Measurements from ENCODE around the gene DEDD.

The DEDD gene

DNA sequence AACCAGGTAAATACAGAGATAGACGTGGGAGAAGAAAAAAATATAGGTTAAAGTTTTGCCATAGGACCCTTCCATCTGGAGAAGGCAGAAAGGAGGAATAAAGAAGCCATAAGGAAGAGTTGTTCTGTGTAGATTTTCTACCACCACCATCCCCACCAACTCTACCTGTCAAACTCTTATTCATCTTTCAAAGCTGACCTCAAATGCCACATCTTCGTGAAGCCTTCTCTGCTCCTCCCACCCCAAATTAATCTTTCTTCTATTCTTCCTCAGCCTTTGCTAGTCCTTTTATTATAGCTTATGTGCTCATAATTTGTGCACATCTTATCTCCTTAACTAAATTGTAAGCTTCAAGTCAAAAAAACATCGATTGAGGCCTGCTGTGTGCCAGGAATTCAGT, 41.9 kb downstream of the DEDD start:
- no peak for FAIRE-seq

DNA sequence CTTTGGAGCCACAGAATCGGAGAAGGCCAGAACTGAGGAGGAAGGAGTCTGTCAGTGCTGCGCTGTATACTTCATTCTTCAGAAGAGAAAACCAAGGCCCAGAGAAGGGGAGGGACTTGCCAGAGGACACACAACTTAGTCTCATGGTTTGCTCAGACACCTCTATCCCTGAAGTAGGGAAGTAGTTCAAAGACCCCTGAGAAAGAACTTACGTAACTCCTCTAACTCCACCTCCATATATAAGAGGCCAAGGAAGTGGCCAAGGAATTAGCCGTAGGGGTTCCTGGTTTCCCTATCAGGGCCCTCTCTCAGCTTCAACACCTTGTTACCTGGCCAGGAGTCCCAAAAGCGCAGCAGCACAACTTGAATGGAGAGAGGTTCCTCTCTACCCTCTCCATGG, 42.5 kb downstream of the DEDD start:
- FAIRE-seq = no peak

GRCh38 chr1:161089251-161089924, 43.1 kb downstream of the DEDD start, which contains the start of gene NECTIN4:
TSS of gene NECTIN4 (minus strand) at chr1:161089558. CDS start at chr1:161089296, 262 bp downstream.
- FAIRE-seq = no peak

- no peak for FAIRE-seq
Observed at GRCh38 chr1:161088587-161089110, 43.8 kb downstream of the DEDD start.

GRCh38 chr1:161086457-161086856, 46.0 kb downstream of the DEDD start:
- FAIRE-seq = no peak

- no peak for FAIRE-seq
Observed at GRCh38 chr1:161085165-161085564, 47.3 kb downstream of the DEDD start.

- no peak for FAIRE-seq
Observed at GRCh38 chr1:161084597-161084988, 47.9 kb downstream of the DEDD start.

DNA sequence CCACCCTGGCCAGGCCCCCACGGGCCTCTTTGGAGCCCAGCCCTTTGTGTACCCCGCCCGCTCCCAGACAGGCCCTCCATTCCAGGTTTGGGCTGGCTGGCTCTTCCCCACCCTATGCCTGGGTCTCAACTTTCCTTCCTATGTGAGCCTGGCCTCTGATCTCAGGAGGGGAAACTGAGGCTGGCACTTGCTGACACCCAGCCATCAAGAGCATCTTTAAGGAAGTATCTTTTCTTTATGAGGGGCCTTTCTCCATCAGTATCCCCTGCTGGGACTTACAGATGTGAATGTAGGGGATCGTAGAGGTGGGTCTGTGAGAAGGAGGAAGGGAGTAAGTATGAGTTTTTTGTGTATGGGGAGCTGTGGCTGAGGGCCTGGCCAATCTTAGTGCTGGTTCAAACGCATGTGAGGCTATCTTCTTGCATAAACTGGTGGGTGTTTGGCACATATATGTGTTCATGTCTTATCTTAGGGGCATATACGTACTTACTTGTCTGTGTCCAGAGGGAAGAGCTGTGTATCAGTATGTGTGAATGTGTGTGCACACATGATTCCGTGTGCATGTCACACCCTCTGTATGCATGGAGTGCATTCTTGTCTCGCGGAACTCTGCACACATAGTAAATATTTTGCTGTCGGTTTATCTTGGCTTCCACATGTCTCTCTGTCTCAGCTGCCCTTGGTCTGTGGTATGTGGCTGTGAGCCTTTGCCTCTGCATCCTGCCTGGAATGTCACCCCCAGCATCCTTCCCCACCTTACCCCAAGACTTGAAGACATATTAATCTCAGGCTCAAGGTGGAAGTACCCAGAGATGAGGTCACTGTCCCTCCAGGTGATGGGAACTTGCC, 48.5 kb downstream of the DEDD start:
- no peak for FAIRE-seq

- FAIRE-seq = no peak
Observed at GRCh38 chr1:161082996-161083747, 49.3 kb downstream of the DEDD start.

DNA sequence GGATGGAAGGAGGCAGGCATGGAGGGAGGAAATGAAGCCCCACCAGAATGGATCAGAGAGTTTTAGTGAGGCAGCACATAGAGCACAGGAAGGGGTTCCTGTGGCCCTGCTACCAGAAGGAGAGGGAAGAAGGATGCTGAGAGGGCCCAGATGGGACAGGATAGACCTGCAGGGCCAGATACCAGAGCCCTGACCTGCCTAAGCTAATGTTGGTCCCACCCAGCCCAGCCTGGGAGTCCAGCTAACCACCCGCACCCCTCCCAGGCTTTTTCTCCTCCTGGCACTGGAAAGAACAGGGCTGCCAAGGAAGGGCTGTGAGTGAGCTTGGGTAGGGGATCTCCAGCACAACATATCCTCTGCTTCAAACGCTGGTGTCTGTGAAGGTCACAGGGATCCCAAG, 50.0 kb downstream of the DEDD start:
- FAIRE-seq = no peak

- no peak for FAIRE-seq
Observed at GRCh38 chr1:161081519-161081918, 50.9 kb downstream of the DEDD start.

- FAIRE-seq = no peak
Observed at GRCh38 chr1:161080441-161081405, 51.7 kb downstream of the DEDD start.

DNA sequence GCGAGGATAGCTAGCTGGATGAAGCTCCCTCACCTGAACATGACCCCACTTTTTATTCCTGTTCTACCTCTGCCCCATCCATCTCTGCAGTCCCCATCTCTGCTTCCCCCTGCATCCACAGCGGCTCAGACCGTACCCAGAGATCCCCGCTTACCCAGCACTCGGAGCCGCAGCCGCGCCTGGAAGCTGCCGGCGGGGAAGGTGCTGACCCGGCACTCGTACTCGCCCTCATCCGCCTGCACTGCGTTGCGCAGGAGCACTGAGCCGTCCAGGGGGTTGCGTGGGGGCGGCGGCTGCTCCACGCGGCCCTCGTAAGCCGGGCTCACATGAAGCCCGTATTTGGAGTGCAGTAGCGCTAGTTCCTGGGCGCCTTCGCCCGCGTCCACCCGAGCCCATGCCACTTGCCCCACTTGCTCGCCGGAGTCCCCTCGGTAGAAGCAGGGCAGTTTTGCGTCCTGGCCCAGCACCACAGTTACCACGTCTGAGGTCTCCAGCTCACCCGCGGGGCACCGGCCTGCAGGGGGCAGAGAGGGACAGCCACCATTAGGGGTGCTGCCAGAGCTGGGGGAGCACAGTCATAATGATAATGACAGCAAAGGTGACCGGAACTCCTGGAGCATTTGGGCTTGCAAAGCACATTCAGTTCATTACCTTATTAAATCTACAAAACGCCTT, 52.9 kb downstream of the DEDD start:
- FAIRE-seq = no peak

GRCh38 chr1:161077426-161077825, 55.0 kb downstream of the DEDD start:
- no peak for FAIRE-seq

- no peak for FAIRE-seq
Observed at GRCh38 chr1:161076410-161076809, 56.1 kb downstream of the DEDD start.

DNA sequence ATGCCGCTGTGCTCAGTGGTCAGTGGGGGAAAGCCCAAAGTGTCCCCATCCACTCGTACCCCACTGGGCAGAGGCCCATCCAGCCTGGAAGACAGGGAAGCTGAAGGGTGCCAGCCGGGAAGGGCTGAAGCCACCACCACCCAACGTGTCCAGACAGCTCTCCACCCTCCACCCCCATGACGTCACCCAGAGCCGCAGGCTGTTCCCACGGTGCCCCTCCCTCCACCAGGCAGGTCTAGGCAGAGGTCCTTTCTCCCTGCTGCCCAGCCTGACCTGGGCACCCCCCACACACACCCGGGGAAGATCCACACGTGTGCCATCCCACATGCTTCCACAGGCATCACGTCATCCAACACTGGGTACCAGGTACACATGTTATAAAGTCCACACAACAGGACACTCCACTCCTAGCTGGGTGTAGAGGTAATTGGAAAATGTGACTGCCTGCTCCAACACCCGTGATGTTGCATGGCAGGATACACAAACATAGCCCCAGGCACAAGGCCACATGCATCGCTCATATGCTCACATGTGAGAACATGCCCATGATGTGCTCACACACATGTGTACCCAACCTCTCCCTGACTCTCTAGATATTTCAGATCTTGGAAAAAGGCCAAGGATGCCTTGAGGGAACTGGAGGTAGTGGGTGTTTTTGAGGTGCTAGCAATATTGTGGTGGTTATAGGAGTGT, 57.6 kb downstream of the DEDD start:
- no peak for FAIRE-seq

DNA sequence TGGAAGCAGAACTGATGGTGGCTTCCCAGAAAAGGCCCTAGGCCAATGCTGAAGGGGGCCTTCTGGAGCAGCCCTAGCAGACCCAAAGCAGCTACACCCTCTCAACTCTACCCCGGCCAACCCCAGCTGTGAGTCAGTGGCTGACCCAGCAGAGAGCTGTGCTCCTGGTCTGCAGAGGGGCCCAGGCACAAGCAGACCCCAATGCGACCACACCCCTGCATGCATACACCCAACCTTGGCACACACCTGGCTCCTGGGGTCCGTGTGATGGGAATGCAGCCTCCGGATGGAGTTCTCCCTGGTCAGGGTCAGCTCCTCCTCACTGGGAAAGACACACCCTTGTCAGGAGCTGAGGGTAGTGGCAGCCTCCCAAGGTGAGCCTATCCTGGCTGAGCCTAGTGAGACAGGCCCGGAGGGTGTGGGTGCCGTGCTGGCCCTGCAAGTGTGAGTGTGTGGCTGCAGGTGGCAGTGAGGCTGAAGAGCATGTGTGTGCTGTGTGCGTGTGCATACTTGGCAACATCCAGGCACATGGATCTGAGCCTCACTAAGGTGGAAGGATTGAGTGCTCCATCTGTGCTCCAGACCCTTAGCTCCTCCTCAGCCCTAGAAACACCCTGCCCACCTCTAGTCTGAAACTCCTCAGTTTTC, 58.9 kb downstream of the DEDD start:
- no peak for FAIRE-seq

GRCh38 chr1:161072751-161073449, 59.6 kb downstream of the DEDD start:
- FAIRE-seq = no peak

GRCh38 chr1:161071886-161072371, 60.5 kb downstream of the DEDD start:
- FAIRE-seq = peak; percentile 30
